Femur (tissue), 1 donor: Measurements from ENCODE around the gene ROBO3.

Experiments used
- DNase-seq: peaks from one replicate; pipeline ENCODE4 v3.0.0-alpha.2; 2017

ROBO3 gene

GRCh38 chr11:124894606-124895430, 29.6 kb downstream of the ROBO3 start:
- DNase-seq = no peak

GRCh38 chr11:124895471-124895971, 30.3 kb downstream of the ROBO3 start:
- DNase-seq = no peak

GRCh38 chr11:124896071-124896750, 31.0 kb downstream of the ROBO3 start:
- DNase-seq = no peak

- DNase-seq = peak; percentile 68
Measured at GRCh38 chr11:124896821-124897391, 31.7 kb downstream of the ROBO3 start.

GRCh38 chr11:124897674-124898262, 32.5 kb downstream of the ROBO3 start, which contains the start of gene ROBO4:
TSS of gene ROBO4 (minus strand) at chr11:124897865. CDS start at chr11:124897795, 70 bp downstream.
- peak; percentile 56 for DNase-seq

- DNase-seq = no peak
Measured at GRCh38 chr11:124898263-124898680, 33.0 kb downstream of the ROBO3 start.

- peak; percentile 81 for DNase-seq
Measured at GRCh38 chr11:124898711-124899110, 33.5 kb downstream of the ROBO3 start.

GRCh38 chr11:124899383-124900145, 34.3 kb downstream of the ROBO3 start:
- no peak for DNase-seq

- DNase-seq = peak; percentile 55
Measured at GRCh38 chr11:124900464-124900863, 35.2 kb downstream of the ROBO3 start.

- no peak for DNase-seq
Measured at GRCh38 chr11:124902616-124903015, 37.4 kb downstream of the ROBO3 start.

GRCh38 chr11:124915541-124916369, 50.5 kb downstream of the ROBO3 start:
- DNase-seq = no peak

GRCh38 chr11:124916370-124916710, 51.1 kb downstream of the ROBO3 start:
- no peak for DNase-seq

- DNase-seq = peak; percentile 54
Measured at GRCh38 chr11:124917115-124917637, 51.9 kb downstream of the ROBO3 start.

GRCh38 chr11:124918950-124919349, 53.7 kb downstream of the ROBO3 start, which contains the start of gene HEPN1:
TSS of gene HEPN1 (plus strand) at chr11:124919250.
- no peak for DNase-seq

GRCh38 chr11:124919898-124920297, 54.7 kb downstream of the ROBO3 start:
- no peak for DNase-seq

- DNase-seq = no peak
Measured at GRCh38 chr11:124920356-124920755, 55.1 kb downstream of the ROBO3 start.

- DNase-seq = peak; percentile 87
Measured at GRCh38 chr11:124920870-124921609, 55.8 kb downstream of the ROBO3 start.

- no peak for DNase-seq
Measured at GRCh38 chr11:124922831-124923230, 57.6 kb downstream of the ROBO3 start.

GRCh38 chr11:124923296-124923695, 58.1 kb downstream of the ROBO3 start:
- DNase-seq = no peak

GRCh38 chr11:124928942-124929665, 63.9 kb downstream of the ROBO3 start:
- no peak for DNase-seq
